ENCODE measurements around the gene SYTL1.

Gene SYTL1, protein sequence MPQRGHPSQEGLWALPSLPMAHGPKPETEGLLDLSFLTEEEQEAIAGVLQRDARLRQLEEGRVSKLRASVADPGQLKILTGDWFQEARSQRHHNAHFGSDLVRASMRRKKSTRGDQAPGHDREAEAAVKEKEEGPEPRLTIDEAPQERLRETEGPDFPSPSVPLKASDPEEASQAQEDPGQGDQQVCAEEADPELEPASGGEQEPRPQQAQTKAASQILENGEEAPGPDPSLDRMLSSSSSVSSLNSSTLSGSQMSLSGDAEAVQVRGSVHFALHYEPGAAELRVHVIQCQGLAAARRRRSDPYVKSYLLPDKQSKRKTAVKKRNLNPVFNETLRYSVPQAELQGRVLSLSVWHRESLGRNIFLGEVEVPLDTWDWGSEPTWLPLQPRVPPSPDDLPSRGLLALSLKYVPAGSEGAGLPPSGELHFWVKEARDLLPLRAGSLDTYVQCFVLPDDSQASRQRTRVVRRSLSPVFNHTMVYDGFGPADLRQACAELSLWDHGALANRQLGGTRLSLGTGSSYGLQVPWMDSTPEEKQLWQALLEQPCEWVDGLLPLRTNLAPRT

DNA sequence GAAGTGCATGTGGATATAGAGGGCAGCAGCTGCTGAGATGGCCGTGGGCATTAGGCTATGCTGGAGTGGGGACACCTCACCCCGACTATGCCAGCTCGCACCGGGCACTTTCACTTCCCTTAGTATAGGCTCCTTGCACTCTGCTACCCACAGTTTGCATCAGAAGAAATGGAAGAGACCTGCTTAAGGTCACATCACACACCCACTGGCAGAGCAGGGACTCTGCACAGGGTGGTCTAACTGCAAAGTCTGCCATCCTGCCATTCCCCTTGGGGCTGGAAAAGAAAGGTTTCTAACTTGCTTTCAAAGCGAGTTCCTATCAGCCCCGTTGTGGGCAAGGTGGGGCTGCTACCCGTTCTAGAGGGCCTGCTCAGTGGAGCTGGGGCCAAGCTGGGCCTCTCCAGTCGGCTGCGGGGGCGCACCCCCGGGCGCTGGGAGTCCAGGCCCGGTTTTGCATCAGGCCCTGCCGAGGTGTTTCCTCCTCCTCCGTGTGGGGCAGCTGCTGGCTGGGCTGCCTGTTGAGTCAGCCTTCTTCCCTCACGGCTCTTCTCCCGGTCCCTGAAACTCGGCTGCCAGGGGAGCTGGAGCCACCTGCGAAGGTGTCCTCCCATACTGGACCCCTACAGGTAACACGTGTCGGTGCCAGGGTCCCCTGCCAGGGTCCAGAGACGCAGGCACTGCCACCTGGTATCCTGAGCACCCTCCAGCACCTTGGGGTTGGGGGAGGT, at the start of gene SYTL1:
Gene SYTL1, plus strand, starts transcription at position 498 of the 728 bp plus-strand sequence. CDS start 3,313 bp downstream, outside the sequence.
- ATAC-seq: peak; percentile 63 to 70

- no peak for ATAC-seq
These were observed 49.7 kb upstream of the SYTL1 start for GRCh38 chr1:27292106-27292505.

GRCh38 chr1:27293915-27294314, 47.9 kb upstream of the SYTL1 start:
- ATAC-seq: no peak

DNA sequence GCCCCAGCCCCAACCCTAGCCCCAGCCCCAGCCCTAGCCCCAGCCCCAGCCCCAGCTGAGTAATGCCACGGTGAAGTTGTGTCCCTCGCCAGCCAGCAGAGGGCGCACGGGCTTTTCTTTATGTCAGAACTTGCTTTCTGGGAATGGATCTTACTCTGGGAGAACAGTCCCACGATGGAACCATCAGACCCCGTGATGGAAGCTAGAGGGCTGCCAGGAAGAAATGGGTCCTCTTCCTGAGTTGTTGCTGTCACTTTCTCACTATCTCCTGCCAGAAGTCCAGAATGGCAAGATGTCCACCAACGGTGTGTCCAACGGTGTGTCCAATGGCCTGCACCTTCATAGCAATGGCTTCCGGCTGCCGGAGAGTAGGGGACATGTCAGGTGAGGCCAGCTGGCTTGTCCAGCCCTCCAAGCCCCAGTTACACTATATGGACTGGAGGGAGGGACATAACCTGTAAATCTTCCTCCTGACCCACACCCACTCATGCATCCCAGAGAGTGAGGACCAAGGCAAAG, 45.0 kb upstream of the SYTL1 start:
- peak; percentile 52 to 61 for ATAC-seq

DNA sequence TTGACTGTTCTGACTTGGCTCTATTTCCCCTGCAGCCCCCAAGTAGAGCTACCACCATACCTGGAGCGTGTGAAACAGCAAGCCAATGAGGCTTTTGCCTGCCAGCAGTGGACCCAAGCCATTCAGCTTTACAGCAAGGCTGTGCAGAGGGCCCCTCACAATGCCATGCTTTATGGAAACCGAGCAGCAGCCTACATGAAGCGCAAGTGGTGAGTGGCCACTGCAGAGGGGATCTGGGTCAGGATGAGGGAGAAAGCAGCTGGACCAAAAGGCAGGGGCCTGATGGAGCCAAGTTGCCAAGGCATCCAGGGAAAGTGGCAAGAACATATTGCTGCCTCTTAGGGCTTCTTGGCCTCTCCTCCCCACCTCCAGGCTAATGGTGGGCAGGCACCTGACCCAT, 43.9 kb upstream of the SYTL1 start:
- no peak for ATAC-seq

DNA sequence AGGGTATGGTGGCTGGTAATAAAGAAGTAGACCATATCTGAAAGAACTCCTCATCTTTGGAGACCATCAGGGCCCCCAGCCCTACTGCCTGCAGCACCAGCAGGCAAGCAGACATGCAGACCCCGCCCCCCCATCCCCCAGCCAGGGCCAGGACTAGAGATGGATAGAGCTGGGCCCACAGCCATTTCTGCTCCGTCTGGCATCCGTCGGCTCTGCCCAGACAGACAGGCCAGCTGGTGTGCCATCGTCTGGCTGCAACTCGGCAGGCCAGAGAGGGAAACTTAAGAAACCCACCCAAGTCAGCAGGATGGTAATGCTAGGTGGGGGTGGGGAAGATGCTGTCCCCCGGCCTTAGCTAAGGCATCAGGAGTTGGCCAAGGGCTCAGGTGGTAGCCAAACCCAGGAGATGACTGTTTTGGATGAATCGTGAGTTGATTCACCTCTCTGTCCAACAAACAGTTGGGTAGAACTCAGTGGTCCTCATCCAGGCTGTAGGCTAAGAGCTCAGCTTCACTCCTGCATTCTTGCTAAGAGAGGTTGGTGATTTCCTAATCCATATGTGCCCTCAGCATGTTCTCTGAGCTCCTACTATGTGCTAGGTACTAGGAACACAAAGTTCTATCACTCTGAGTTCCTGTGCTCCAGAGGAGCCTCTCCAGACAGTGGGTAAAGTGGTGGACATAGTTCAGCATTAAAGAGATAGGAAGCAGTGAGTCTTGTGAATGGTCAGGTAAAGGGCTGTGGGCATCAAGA, 43.0 kb upstream of the SYTL1 start:
- no peak for ATAC-seq

DNA sequence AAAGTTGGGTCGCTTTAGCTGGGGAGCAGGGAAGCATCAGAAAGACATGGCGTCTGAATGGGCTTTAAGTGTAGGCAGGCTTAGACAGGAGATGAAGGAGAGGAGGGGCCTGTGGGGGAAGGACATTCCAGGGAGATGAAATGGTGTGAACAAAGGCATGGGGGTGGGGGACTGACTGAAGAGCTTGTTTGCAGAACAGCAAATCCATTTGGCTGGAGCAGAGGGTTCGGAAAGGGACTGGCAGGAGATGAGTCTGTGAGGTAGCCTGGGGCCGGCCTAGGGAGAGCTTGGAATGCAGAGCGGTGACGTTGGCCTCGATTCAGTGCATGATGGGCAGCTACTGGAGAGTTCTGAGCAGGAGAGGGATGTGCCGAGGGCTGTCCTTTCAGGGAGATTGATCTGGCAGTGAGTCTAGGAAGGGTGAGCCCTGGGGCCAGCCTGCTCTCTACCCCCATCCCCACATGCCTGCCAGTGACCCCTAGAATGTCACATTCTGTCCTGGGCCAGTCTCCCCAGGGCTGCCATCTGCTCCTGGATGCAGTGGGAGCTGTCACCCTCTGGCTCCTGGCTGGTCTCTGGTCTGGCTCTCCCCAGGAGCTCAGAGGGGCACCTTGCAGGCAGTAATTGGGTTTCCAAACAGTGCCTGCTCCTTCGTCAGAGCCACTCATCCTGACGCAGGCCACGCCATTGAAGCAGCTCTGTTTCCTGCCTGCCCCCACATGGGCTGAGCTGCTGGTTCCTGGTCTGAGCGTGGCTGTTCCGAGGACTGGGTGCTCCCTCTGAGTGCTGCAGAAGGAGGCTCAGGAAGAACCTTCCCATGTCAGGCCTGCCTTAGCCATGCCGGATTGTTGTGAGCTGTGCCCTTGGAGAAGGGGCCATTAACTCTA, 42.2 kb upstream of the SYTL1 start:
- ATAC-seq: no peak

DNA sequence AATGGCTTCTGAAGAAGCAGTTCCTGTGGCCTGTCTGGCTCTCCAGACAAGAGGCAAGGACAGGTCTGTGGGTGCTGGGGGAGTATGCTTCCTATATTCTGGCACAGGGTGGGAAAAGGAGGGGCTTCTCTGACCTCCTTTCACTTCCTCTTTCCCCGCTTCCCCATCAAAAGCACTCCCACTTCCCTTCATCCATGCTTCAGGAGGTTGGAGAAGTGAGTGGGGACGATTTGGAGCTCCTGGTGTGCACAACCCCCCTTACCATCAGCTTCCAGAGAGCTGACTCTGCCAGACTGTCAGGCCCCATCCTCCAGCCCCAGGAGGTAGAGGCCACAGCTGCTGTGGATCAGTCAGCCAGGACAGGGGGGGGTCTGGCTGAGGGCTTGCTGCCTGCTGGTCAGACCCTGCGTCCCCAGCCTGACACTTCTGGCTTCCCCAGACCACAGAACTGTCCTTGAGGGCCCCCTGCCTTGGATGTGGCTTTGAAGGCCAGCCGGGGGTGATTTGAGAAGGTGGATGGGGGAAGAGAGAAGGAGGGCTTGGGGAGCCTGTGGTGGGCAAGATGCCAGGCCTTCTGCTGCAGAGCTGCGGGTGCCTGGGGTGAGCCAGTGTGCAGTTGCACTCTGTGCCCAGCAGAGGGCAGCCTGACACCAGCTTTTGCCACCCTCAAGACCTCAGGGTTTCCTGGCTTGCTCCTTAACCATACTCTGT, 41.3 kb upstream of the SYTL1 start:
- peak; percentile 91 to 92 for ATAC-seq

DNA sequence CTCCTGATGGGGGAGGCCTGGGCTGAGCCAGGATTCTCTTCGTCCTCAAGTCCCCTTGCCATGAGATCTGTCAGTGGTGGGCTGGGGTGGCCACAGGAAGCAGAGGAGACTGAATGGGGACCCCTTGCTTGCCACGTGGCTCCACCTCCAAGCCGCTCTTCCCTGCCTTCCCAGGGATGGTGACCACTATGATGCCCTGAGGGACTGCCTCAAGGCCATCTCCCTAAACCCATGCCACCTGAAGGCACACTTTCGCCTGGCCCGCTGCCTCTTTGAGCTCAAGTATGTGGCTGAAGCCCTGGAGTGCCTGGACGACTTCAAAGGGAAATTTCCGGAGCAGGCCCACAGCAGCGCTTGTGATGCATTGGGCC, 40.8 kb upstream of the SYTL1 start:
- no peak for ATAC-seq

GRCh38 chr1:27301582-27302199, 40.1 kb upstream of the SYTL1 start:
- no peak for ATAC-seq

DNA sequence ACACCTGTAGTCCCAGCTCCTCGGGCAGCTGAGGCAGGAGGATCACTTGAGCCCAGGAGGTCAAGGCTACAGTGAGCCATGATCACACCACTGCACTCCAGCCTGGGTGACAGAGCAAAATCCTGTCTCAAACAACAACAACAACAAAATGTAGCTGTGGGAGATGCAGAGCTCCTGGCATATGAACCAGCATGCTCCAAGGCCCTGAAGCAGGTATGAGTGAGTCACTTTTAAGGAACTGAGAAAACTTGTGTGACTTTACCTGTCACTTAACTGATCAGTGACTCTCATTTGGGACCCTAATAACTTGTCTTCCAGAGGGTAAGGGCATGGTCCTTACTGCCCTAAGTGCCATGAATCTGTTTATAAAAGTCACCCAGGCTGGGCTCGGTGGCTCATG, 39.2 kb upstream of the SYTL1 start:
- ATAC-seq: no peak

DNA sequence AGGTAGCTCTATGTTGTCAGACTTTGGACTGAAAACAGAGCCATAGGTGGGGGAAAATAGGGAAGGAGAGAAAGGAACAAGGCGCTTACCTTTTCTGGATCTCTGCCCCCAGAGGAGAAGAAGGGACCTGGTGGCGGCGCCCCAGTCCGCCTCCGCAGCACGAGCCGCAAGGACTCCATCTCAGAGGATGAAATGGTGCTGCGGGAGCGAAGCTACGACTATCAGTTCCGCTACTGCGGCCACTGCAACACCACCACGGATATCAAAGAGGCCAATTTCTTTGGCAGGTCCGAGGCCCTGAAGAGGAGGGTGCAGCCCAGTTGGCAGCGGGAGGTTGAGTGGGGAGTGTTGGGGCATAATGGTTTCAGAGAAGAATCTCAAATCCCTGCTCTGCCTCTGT, 38.3 kb upstream of the SYTL1 start:
- no peak for ATAC-seq

- ATAC-seq: no peak
These were observed 35.8 kb upstream of the SYTL1 start for GRCh38 chr1:27306071-27306470.

DNA sequence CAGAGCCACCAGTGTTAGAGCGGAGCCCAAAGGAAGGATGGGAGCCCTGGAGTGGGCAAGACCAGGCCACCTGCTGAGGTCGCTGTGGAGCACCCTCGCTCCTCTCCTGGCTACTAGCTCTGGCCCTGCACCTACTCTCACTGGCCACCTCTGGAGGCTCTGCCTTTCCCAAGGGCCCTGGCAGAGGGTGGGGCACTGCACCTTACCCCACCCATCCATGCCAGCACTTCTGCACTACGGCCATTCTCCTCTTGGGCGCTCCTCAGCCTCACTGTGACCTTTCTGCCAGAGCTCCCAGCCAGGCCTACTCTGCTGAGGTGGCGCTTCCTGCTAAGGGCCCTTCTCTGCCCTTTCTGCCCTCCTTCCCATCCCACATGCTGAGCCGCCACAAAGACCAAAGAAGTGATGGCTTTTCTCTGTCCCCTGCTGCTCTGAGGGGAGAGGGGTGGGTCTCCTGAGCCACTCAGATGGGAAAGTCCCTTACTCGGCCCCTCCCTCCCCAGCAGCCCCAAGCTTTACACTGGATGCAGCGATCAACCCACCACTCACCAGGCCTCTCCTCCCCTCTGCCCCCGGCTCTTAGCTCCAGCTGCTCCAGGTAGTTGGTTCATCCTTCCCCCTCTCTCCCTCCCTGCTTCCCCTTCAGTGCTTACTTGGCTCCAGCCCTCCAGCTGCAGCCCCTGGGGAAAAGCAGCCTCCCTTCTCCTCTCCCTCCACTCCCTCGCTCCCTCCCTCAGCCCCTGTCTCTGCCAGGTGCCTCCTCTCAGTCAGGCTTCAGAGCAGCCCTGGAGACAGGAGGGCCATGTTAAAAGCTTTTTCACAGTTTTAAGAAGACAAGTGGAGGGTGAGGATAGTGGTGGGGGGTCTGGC, 34.7 kb upstream of the SYTL1 start:
- ATAC-seq: no peak

DNA sequence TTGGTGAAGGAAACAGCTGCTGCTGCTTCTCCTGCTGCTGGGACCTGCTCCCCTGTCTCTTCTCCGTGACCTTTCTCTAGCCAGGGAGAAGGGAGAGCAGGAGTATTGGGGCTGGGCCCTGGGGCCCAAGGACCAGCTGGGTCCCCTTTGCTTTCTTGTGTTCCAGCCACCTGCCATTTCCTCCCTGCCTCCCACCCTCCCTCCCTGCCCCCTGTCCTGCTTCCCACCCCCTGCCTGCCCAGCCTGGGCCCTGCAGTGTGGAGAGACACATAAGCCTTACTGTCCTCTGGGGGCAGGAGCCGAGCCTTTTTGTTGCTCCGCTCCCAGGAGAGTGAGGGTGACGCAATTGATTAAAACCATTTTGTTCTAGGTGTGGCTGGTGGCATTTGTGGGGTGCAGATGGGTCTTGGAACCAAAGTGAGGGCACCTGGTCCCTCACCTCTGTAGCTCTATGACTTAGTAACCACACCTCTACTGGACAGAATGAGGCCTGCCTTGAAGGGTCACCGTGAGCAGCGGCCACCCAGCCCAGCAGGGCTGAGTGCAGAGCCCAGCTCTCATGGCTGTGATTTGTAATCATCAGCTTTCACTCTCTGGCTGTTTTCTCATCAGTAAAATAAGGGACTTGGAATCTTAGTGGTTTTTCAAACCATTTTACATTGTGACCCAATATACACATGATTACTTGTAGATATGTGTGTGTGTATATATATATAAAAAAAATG, 33.8 kb upstream of the SYTL1 start:
- no peak for ATAC-seq

DNA sequence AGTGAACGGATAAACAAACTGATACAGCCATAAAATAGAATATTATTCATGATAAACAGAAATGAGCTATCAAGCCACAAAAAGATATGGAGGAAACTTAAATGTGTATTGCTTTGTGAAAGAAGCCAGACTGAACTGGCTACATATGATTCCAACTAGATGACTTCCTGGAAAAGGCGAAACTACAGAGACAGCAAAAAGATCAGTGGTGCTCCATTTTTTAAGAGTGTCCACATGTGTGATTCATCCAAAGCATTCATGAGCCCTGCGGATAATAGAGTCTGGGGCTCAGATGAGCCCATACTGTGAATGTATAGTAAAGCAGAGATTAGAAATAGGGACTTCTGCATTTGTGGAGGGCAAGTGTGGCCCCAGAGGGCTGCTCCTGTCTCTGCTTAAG, 27.7 kb upstream of the SYTL1 start:
- no peak for ATAC-seq

GRCh38 chr1:27314737-27315136, 27.1 kb upstream of the SYTL1 start:
- no peak for ATAC-seq

GRCh38 chr1:27316860-27317259, 25.0 kb upstream of the SYTL1 start:
- ATAC-seq: no peak

DNA sequence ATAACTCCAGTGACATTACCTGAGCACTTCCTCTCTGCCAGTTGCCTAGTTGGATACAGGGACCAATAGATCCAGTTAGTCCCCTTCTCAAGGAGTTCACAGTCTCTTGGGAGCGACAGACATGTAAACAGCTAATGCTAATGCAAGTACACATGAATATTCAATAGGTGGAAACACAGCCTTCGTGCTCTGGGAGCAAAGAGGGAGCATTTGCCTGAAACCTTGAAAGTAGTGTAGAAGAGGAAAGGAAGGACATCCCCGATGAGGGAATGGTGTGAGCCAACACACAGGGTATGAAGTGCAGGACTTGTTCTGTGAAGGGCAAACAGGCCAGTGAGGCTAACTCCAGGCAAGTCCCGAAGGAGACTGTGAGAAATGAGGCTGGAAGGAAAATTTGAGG, 23.7 kb upstream of the SYTL1 start:
- no peak for ATAC-seq

All from activated CD4-positive, CD25-positive, alpha-beta regulatory T cell treated with anti-CD3 and anti-CD28 coated beads, Interleukin-2, amount 50 U/mL, for 24 hours (primary cell).